ENCODE measurements around the gene LSAMP.

DNA sequence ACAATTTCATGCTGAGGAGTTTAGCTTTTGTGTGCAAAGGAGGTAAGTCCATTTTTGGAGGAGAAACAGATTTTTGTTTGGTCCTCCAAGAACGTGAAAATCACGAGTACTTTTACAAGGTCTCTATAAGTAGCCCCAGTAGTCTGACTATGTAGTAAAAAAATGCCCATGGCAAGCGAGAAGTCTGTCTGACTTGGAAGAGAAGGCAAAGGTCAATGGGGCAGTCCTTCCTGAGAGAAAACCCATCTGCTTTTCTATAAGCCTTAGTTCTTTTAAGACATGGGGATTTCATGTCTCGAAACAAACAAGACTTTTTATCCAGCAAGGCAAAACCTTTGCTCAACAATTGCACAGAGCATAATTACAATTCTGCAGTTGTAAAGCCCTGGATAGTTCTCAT lies 638.8 kb downstream of the LSAMP start:
- TF ChIP-seq, protein P1, sequence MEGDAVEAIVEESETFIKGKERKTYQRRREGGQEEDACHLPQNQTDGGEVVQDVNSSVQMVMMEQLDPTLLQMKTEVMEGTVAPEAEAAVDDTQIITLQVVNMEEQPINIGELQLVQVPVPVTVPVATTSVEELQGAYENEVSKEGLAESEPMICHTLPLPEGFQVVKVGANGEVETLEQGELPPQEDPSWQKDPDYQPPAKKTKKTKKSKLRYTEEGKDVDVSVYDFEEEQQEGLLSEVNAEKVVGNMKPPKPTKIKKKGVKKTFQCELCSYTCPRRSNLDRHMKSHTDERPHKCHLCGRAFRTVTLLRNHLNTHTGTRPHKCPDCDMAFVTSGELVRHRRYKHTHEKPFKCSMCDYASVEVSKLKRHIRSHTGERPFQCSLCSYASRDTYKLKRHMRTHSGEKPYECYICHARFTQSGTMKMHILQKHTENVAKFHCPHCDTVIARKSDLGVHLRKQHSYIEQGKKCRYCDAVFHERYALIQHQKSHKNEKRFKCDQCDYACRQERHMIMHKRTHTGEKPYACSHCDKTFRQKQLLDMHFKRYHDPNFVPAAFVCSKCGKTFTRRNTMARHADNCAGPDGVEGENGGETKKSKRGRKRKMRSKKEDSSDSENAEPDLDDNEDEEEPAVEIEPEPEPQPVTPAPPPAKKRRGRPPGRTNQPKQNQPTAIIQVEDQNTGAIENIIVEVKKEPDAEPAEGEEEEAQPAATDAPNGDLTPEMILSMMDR (conservative IDR thresholded peaks at IDR 0.05; ENCODE audit: low read length) = no peak
- no peak for TF ChIP-seq EZH2phosphoT487 (IDR thresholded peaks at IDR 0.05; ENCODE audit: borderline replicate concordance)
